C4-2B (cell line): ENCODE measurements around the gene CEP83.

Experiments used
- CTCF ChIP-seq: fragments of 450-650 bp; conservative IDR thresholded peaks from 2 replicates; pipeline ENCODE4 v1.5.1; 2017; ENCODE audit warnings: mild to moderate bottlenecking
- ZFX ChIP-seq: fragments of 450-650 bp; IDR thresholded peaks from 2 replicates; pipeline ENCODE4 v1.6.1; 2017

- TF ChIP-seq CTCF (no peak), ZFX (no peak)
Observed at GRCh38 chr12:94261119-94261518, 198.5 kb downstream of the CEP83 start.
